Effector memory CD8-positive, alpha-beta T cell (primary cell): Measurements from ENCODE around the gene FAM241A.
"Not testable (repeated sequence)": the region's sequence is repeated elsewhere in the genome, so short reads cannot be mapped to it uniquely, and the experiment has no call there.

Experiments used
- ATAC-seq: fragments of 150-1000 bp; cut with Tn5 transposase; replicated peaks from 2 replicates; pipeline ENCODE4 v1.10.0; 2021; ENCODE audit warnings: mild to moderate bottlenecking, moderate library complexity
- DNase-seq, 3 experiments: peaks; one replicate each; pipeline ENCODE4 v3.0.0; 2021
- H3K27ac Mint-ChIP-seq, 2 donors: one replicate each; pipeline ENCODE4 v1.8.0; 2022; ENCODE audit warnings: mild to moderate bottlenecking in 2 of 2, mixed read lengths in 2 of 2, moderate library complexity in 2 of 2
- H3K27me3 Mint-ChIP-seq, 2 donors: one replicate each; pipeline ENCODE4 v1.8.0; 2022; ENCODE audit warnings: mixed read lengths in 2 of 2
- H3K36me3 Mint-ChIP-seq: one replicate; pipeline ENCODE4 v1.8.0; 2022; ENCODE audit warnings: mild to moderate bottlenecking, moderate library complexity, mixed read lengths; ENCODE audit not compliant: insufficient read depth
- H3K4me1 Mint-ChIP-seq, 2 donors: one replicate each; pipeline ENCODE4 v1.8.0; 2022; ENCODE audit warnings: low read depth in 2 of 2, mixed read lengths in 2 of 2
- H3K4me3 Mint-ChIP-seq, 2 donors: one replicate each; pipeline ENCODE4 v1.8.0; 2022; ENCODE audit warnings: mild to moderate bottlenecking in 2 of 2, mixed read lengths in 2 of 2, moderate library complexity in 2 of 2
- H3K9me3 Mint-ChIP-seq, 2 donors: one replicate each; pipeline ENCODE4 v1.8.0; 2022; ENCODE audit warnings: mixed read lengths in 2 of 2
- total RNA-seq, 9 experiments: gene quantifications; one replicate each; lab custom pipeline; 2026; lab: John Stamatoyannopoulos, UW

FAM241A gene
- total RNA-seq: 3.6 to 117 (median 21.0) reads per million in 9 experiments

GRCh38 chr4:112145326-112145789, at the start of gene FAM241A:
FAM241A (plus strand) TSS chr4:112145454; CDS start chr4:112145581, 127 bp downstream.
- DNase-seq: peak; percentile 87 to 91 (median 89)
- H3K27ac Mint-ChIP-seq: peak within 1 kb of the TSS; percentile 88 to 90
- H3K4me1 Mint-ChIP-seq: peaks cover 9 to 13% of the 10 kb centered on the region in 2 donors
- peaks cover 3% of the 10 kb centered on the region for H3K36me3 Mint-ChIP-seq
- H3K9me3 Mint-ChIP-seq: no peaks in the 10 kb centered on the region
- no peaks in the 10 kb centered on the region for H3K27me3 Mint-ChIP-seq
- H3K4me3 Mint-ChIP-seq: peak within 1 kb of the TSS; percentile 89 to 90
- ATAC-seq: peak; percentile 87

- no peak for ATAC-seq
Observed at GRCh38 chr4:112098841-112099530, 46.3 kb upstream of the FAM241A start.

GRCh38 chr4:112099701-112100297, 45.5 kb upstream of the FAM241A start:
- H3K27ac Mint-ChIP-seq: no peak overlapping the region
- no peak overlapping the region for H3K4me3 Mint-ChIP-seq
- H3K27me3 Mint-ChIP-seq: peaks cover 0 to 12% of the 10 kb centered on the region in 2 donors
- DNase-seq (no peak), ATAC-seq (peak; percentile 71)
- no peaks in the 10 kb centered on the region for H3K4me1 Mint-ChIP-seq
- H3K9me3 Mint-ChIP-seq: no peaks in the 10 kb centered on the region
- H3K36me3 Mint-ChIP-seq: no peaks in the 10 kb centered on the region

More at GRCh38 chr4:112098841-112099530, 46.3 kb upstream of the FAM241A start:
- H3K4me3 Mint-ChIP-seq: no peak overlapping the region
- H3K36me3 Mint-ChIP-seq: no peaks in the 10 kb centered on the region
- no peak for DNase-seq
- H3K27ac Mint-ChIP-seq: no peak overlapping the region
- no peaks in the 10 kb centered on the region for H3K9me3 Mint-ChIP-seq
- H3K4me1 Mint-ChIP-seq: no peaks in the 10 kb centered on the region
- H3K27me3 Mint-ChIP-seq: peaks cover 0 to 12% of the 10 kb centered on the region in 2 donors

GRCh38 chr4:112102875-112103370, 42.3 kb upstream of the FAM241A start:
- Mint-ChIP-seq H3K27ac (no peak overlapping the region), H3K9me3 (no peaks in the 10 kb centered on the region), H3K4me1 (no peaks in the 10 kb centered on the region), H3K36me3 (no peaks in the 10 kb centered on the region), H3K4me3 (no peak overlapping the region), H3K27me3 (peaks cover 0 to 6% of the 10 kb centered on the region in 2 donors)
- no peak for ATAC-seq
- DNase-seq: no peak

- Mint-ChIP-seq H3K27me3 (no peaks in the 10 kb centered on the region), H3K4me3 (no peak overlapping the region), H3K4me1 (peaks cover 0 to 2% of the 10 kb centered on the region in 2 donors), H3K36me3 (no peaks in the 10 kb centered on the region), H3K27ac (no peak overlapping the region), H3K9me3 (no peaks in the 10 kb centered on the region)
- no peak for ATAC-seq
- DNase-seq: no peak
Observed at GRCh38 chr4:112105201-112105969, 39.9 kb upstream of the FAM241A start.

- ATAC-seq: no peak
- H3K4me3 Mint-ChIP-seq: no peak overlapping the region
Observed at GRCh38 chr4:112109360-112110058, 35.7 kb upstream of the FAM241A start.

GRCh38 chr4:112110059-112110425, 35.2 kb upstream of the FAM241A start:
- Mint-ChIP-seq H3K4me1 (peaks cover 0 to 2% of the 10 kb centered on the region in 2 donors), H3K27ac (no peak overlapping the region), H3K9me3 (no peaks in the 10 kb centered on the region), H3K27me3 (no peaks in the 10 kb centered on the region), H3K4me3 (no peak overlapping the region), H3K36me3 (no peaks in the 10 kb centered on the region)
- DNase-seq (no peak), ATAC-seq (no peak)

More at GRCh38 chr4:112109360-112110058, 35.7 kb upstream of the FAM241A start:
- H3K27me3 Mint-ChIP-seq: no peaks in the 10 kb centered on the region
- no peak for DNase-seq
- peaks cover 0 to 2% of the 10 kb centered on the region in 2 donors for H3K4me1 Mint-ChIP-seq
- no peak overlapping the region for H3K27ac Mint-ChIP-seq
- no peaks in the 10 kb centered on the region for H3K9me3 Mint-ChIP-seq
- H3K36me3 Mint-ChIP-seq: no peaks in the 10 kb centered on the region

GRCh38 chr4:112111306-112111705, 33.9 kb upstream of the FAM241A start:
- no peak for DNase-seq
- peaks cover 0 to 2% of the 10 kb centered on the region in 2 donors for H3K4me1 Mint-ChIP-seq
- H3K9me3 Mint-ChIP-seq: no peaks in the 10 kb centered on the region
- H3K27me3 Mint-ChIP-seq: no peaks in the 10 kb centered on the region
- H3K36me3 Mint-ChIP-seq: no peaks in the 10 kb centered on the region
- H3K4me3 Mint-ChIP-seq: no peak overlapping the region
- H3K27ac Mint-ChIP-seq: no peak overlapping the region
- ATAC-seq: no peak

- not testable (repeated sequence) for H3K4me1 Mint-ChIP-seq, ATAC-seq, DNase-seq, H3K4me3 Mint-ChIP-seq, H3K9me3 Mint-ChIP-seq, H3K27me3 Mint-ChIP-seq, H3K36me3 Mint-ChIP-seq
- H3K27ac Mint-ChIP-seq: peak overlapping the region in 1 of 2 donors; percentile 47
Observed at GRCh38 chr4:112112095-112112494, 33.2 kb upstream of the FAM241A start.

- DNase-seq (no peak), ATAC-seq (no peak)
- peaks cover 0 to 2% of the 10 kb centered on the region in 2 donors for H3K4me1 Mint-ChIP-seq
- H3K9me3 Mint-ChIP-seq: no peaks in the 10 kb centered on the region
- H3K27ac Mint-ChIP-seq: no peak overlapping the region
- H3K36me3 Mint-ChIP-seq: no peaks in the 10 kb centered on the region
- H3K4me3 Mint-ChIP-seq: no peak overlapping the region
- no peaks in the 10 kb centered on the region for H3K27me3 Mint-ChIP-seq
Observed at GRCh38 chr4:112112590-112113170, 32.6 kb upstream of the FAM241A start.

- H3K4me3 Mint-ChIP-seq: no peak overlapping the region
- no peak for ATAC-seq
- H3K9me3 Mint-ChIP-seq: no peaks in the 10 kb centered on the region
- no peak overlapping the region for H3K27ac Mint-ChIP-seq
- H3K4me1 Mint-ChIP-seq: peaks cover 0 to 2% of the 10 kb centered on the region in 2 donors
- DNase-seq: no peak
- no peaks in the 10 kb centered on the region for H3K27me3 Mint-ChIP-seq
- H3K36me3 Mint-ChIP-seq: no peaks in the 10 kb centered on the region
Observed at GRCh38 chr4:112113864-112114263, 31.4 kb upstream of the FAM241A start.

GRCh38 chr4:112114452-112114851, 30.8 kb upstream of the FAM241A start:
- no peaks in the 10 kb centered on the region for H3K9me3 Mint-ChIP-seq
- no peaks in the 10 kb centered on the region for H3K36me3 Mint-ChIP-seq
- DNase-seq (no peak), ATAC-seq (no peak)
- no peaks in the 10 kb centered on the region for H3K27me3 Mint-ChIP-seq
- H3K4me1 Mint-ChIP-seq: peaks cover 2 to 4% of the 10 kb centered on the region in 2 donors
- no peak overlapping the region for H3K27ac Mint-ChIP-seq
- H3K4me3 Mint-ChIP-seq: no peak overlapping the region
